HG02571 (cell line): ENCODE results near the gene MEIG1.
A peak's percentile ranks its signal among the peaks of the same experiment; 100 is the strongest.
"Not testable (repeated sequence)": the region's sequence is repeated elsewhere in the genome, so short reads cannot be mapped to it uniquely, and the experiment has no call there.

ENCODE experiments used
- ATAC-seq: cut with Tn5 transposase; IDR thresholded peaks from one replicate; pipeline ENCODE4 v1.9.1; 2021; ENCODE audit warnings: mild to moderate bottlenecking, moderate library complexity; ENCODE audit not compliant: unreplicated experiment

MEIG1 gene

DNA sequence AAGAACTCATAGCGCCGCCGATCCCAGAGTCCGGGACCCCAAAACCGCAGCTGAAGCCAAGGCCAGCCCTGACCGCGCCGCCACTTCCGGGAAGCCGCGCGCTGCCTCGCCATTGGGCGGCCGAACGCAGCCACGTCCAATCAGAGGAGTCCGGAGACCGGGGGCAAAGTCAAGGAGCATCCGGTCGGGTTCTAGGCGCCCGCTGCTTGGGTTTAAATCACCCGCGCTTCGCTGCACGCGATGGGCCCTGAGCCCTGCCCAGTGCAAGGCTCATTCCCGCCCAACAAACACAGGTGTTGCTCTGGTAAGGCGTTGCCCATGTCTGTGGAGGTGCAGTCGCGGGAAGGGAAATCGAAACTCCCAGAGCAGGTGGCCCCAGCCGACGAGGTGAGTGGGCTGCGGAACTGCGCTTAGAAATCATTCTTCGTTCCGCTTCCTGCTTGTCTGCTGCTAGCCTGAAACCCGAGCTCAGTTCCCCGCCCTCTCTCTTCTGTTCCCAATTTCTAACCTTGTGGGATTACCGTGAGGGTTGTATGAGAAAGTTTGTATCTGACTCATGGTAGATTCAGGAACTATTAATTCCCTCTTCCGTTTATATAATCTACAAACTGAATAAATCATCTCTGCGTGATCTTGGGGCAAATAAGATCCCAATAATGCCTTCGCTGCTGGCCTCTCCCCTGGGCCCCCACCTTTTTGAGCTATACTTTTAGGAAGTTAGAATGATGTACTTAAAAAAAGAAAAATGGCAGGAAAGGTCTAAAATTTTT lies 5.0 kb upstream of the MEIG1 start, which contains the start of gene DCLRE1C:
Gene DCLRE1C (minus strand): TSS at position 96 of the 770 bp plus-strand sequence. CDS start 86 bp downstream, at position 10.
- peak; percentile 77 for ATAC-seq

DNA sequence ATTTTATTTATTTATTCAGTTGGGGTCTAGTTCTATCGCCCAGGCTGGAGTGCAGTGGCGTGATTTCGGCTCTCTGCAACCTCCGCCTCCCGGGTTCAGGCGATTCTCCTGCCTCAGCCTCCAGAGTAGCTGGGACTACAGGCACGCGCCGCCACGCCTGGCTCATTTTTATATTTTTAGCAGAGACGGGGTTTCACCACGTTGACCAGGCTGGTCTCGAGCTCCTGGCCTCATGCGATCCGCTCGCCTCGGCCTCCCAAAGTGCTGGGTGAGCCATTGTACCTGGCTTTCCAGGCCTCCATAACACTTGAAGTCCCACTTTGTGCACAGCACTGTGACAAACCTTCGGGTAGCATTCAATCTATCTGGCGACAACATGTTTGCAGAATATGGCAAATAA lies 4.3 kb upstream of the MEIG1 start:
- no peak for ATAC-seq

DNA sequence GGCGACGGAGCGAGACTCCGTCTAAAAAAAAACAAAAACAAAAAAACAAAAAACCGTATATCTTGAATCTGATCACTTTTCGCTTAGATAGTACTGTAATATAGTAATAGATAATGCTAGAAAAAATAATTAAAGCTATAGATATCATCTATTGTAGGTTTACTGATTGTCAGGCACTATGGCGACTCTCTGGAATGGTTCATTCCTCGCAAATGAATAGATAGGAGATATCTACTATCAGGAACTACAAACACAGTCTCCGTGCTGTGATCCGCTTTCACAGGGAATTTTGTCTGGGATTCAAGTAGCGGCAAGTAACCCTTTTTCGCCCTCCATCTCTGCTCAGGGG lies 342 bp upstream of the MEIG1 start:
- ATAC-seq, result no peak

DNA sequence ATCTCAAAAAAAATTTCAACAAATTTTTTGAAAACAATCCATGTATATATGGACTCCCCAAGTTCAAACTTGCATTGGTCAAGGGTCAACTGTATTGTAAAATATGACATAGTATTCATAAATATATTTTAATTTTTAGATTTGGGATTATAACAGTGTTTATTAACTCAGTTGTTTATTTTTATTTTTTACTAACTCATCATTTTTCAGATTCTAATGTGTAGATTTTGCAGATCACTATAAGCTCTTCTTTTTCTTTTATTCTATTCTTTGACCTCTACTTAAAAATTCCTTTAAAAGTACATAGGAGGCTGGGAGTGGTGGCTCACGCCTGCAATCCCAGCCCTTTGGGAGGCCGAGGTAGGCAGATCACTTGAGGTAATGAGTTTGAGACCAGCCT lies 8.7 kb downstream of the MEIG1 start:
- ATAC-seq, result no peak

DNA sequence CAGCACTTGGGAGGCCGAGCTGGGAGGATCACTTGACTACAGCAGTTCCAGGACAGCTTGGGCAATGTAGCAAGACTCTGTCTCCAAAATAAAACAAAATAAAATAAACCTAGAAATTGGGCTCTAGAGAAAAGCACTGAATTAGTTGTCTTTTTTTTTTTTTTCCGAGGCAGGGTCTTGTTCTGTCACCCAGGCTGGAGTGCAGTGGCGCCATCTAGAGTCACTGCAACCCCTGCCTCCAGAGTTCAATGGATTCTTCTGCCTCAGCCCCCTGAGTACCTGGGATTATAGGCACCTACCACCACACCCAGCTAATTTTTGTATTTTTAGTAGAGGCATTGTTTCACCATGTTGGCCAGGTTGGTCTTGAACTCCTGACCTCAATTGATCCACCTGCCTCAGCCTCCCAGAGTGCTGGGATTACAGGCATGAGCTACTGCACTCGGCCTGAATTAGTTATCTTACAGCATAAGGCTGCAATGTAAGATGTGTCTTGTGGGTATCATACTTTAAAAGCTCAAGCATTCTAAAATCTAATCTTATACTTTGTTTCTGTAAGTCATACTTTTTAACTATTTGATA lies 12.8 kb downstream of the MEIG1 start:
- no peak for ATAC-seq

DNA sequence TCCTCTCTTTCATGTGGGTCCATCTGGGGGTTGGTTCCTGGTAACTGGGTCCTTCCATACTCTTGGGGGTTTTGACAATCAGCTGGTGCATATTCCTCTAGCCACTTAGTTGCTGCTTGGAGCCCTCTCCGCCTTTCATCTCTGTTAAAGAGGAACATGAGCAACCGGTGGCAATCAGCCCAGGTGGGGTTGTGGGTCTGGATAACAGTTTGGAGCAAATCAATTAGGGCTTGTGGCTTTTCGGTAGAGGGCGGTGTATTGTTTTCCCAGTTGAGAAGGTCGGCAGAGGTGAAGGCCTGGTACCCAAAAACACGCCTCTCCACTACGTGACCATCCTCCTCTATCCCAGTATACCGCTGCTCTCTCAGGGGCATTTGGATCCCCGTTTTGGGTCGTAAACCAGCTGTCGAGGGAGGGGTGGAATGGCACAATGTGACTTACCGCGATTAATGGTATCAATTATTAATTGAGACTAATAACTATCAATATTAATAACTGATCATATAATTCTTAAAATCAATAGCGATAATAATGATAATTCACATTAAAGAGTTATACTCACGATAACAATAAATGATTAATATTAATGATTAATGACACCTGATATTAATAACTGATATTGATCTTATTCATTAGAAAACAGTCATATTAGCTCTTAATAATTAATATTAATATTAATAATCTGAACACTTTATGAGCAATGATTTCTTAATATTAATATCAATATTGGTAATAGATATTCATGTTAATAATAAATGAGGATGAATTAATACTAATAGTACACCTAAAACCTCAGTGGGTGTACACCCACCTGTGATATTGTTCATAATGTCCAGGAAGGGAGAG lies 15.2 kb downstream of the MEIG1 start:
- ATAC-seq, result not testable (repeated sequence)

DNA sequence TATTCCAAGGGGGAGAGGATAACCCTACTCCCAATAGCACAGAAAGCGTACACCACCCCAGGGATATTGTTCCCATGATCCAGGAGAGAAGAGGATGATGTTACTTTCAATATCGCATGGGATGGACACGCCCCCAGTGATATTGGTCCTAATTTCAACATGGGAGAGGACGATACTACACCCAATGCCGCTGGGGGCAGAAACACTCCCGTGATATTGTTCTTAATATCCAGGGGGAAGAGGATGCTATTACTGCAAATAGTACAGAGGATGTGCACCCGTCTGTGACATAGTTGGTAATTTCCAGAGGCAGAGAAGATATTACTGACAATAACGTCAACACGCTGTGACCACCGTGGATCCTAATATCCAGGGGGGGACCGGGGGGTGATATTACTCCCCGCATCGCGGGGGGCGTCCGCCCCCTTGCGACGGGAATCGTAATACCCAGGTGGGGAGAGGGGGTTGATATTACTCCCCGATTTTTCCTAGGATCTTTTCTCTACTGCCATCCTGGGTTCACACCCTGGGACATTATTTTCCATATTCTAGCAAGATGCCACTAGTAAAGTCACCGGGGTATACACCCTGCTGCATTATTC lies 16.6 kb downstream of the MEIG1 start:
- ATAC-seq, result no peak

DNA sequence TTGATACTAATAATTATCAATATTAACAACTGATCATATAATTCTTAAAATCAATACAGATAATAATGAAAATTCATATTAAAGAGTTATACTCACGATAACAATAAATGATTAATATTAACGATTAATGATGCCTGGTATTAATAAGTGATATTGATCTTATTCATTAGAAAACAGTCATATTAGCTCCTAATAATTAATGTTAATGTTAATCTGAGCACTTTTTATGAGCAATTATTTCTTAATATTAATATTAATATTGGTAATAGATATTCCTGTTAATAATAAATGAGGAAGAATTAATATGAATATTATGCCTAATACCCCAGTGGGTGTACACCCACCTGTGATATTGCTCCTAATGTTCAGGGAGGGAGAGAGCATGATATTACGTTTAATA lies 23.6 kb downstream of the MEIG1 start:
- ATAC-seq, result no peak

DNA sequence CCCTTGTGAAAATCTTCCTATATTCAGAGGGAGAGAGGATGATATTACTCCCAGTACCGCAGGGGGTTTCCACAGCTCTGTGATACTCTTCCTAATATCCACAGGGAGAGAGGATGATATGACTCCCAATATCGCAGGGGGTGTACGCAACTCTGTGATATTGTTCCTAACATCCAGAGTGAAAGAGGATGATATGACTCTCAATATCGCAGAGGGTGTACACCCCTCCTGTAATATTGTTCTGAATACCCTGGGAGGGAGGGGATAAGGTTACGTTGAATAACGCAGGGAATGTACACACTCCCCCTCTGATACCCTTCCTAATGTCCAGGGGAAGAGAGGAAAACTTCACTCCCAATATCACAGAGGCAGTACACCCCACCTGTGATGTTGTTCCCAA lies 30.4 kb downstream of the MEIG1 start:
- ATAC-seq, result not testable (repeated sequence)

DNA sequence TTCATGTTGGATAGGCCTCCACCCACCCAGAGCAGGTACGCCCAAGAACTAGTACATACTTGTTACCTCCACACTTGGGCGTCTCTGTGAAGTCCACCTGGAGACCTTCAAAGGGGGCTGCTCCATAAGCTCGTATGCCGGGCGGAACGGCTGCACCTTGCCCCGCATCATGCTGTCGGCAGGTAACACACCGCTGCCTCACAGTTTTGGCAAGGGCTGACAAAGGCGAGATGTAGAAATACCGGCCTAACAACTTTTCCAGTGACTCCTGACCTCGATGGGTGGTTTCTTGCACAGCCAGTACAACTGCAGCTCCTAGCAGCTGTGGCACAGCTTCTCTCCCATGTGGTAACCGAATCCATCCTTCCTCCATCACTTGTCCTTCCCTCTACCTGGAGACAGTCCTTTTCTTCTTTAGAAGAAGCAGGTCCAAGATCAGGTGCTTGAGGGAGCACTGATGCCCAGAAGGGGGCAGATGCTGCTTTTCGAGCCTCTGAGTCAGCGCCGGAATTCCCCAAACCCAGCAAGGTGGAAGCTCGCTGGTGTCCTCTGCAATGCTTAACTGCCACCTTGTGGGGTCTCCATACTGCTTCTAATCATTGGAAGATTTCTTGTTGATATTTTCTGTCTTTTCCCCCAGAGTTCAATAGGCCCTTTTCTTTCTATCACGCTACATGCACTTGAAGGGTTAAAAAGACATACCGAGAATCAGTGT lies 32.0 kb downstream of the MEIG1 start:
- not testable (repeated sequence) for ATAC-seq

DNA sequence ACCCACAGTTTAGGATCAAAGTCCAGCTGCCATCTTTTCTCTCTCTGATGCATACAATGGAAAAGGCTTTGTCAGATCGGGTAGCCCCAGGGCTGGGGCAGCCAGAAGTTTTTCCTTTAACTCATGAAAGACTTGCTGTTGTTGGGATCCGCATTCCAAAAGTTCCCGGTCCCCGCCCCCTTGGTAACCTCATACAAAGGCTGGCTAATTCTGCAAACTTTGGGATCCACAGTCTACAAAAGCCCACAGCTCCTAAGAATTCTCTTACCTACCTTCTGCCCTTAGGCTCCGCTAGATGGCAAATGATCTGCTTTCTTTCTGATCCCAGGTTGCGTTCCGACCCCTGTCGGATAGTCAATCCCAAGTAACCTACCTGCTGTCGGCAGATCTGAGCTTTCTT lies 33.1 kb downstream of the MEIG1 start:
- not testable (repeated sequence) for ATAC-seq

DNA sequence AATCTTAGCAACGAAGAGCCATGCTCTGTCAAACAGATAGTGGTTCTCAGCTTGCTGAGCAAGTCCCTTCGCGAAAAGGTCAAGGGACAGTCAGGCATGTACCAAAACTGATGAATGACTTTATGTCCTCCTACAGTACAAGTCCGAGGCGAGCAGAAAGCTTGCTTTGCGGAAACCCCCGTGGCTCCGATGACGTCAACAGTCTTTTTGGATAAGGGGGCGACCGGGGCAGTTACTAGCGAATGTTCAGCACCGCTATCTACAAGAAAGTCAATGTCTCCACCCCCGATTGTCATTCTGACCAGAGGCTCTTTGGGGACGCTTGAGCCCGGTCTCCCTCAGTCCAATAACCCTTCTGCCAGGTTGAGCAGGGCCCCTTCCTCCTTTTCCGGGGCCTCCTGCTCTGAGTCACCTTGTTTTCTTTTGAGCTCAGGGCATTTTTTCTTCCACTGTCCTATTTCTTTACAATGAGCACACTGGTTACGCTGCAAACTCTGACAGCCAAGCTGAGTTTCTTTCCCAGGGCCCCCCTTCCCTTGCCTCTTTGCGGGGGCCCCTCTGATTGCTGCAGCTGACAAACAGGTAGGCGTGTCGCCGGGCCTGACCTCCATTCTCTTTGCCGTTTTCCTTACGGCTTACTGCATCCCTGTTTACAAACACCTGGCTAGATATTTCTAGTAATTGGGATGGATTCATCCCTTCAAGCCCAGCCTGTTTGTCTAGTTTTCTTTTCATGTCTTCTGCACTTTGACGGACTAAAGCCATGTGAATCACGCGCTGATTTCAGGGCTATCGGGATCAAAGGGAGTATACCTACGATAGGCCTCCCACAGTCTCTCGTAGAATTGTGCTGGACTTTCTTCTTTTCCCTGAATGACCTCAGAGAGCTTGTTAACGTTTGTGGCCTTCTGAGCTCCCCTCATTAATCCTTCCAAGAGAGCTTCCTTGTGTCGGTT lies 34.6 kb downstream of the MEIG1 start:
- ATAC-seq, result not testable (repeated sequence)

DNA sequence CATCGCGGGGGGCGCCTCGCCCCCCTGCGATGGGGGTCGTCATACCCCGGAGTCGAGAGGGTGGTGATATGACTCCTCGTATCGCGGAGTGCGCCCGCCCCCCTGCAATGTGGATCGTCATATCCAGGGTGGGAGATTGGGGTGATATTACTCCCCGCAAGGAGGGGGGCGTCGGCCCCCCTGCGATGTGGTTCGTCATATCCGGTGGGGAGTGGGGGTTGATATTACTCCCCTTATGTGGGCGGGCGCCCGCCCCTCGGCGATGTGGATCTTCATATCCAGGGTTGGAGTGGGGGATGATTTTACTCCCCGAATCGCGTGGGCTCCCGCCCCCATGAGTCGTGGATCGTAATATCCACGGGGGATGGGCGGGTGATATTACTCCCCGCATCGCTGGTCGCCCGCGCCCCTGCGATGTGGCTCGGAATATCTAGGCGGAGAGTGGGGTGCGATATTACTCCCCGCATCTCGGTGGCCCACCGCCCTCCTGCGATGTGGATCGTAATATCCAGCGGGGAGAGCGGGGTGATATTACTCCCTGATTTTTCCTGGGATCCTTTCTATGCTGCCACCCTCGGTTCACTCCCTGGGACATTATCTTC lies 36.9 kb downstream of the MEIG1 start:
- no peak for ATAC-seq

DNA sequence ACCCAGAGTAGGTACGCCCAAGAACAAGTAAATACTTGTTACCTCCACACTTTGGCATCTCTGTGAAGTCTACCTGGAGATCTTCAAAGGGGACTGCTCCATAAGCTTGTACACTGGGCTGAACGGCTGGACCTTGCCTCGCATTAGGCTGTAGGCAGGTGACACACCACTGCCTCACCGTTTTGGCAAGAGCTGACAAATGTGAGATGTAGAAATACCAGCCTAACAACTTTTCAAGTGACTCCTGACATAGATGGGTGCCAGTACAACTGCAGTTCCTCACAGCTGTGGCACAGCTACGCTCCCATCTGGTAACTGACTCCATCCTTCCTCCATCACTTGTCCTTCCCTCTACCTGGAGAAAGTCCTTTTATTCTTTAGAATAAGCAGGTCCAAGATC lies 54.3 kb downstream of the MEIG1 start:
- not testable (repeated sequence) for ATAC-seq

DNA sequence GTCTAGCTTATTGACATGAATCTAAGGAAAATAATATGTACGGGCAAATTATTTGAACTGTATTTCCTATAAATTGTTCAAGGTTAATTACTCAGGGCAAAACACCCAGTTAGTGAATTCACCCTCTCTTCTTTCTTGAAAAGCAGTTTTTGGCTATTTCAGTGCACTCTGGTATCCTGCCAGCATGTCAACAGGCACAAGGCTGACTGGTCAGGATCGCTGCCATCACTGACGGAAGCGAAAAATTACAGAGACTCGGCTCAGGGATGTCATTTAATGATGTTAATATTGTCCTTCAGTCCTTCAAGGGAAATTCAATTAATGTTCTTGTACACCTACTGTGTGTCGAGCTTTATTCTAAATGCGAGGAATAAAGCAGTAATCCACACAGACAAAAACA lies 56.3 kb downstream of the MEIG1 start:
- no peak for ATAC-seq

DNA sequence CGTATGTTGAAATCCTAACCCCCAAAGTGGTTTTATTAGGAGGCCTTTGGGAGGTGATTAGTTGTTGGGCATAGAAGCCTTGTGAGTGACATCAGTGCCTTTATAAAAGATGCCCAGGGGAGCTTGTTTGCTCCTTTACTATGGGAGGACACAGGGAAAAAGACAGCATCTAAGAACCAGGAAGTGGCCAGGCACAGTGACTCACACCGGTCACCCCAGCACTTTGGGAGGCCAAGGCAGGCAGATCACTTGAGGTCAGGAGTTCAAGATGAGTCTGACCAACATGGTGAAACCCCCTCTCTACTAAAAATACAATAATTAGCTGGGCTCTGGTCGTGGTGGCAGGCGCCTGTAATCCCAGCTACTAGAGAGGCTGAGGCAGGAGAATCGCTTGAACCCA lies 61.8 kb downstream of the MEIG1 start:
- ATAC-seq, result not testable (repeated sequence)
